ENCODE data around the gene UBE2R2. TPM values are rescaled to one million over a fixed set of nuclear protein-coding genes. Genes with fewer than 3 reads are reported as not detected.
"Not testable (repeated sequence)": the region's sequence is repeated elsewhere in the genome, so short reads cannot be mapped to it uniquely, and the experiment has no call there.

The UBE2R2 gene
- total RNA-seq, 1 experiment from 2014 or later = 52.1 TPM

- Histone ChIP-seq H3K27ac (ENCODE audit: insufficient read length, low read depth, low read length) (no peak overlapping the region), H3K23ac (ENCODE audit: insufficient read length, low read depth, low read length) (no peak overlapping the region), H3K9ac (ENCODE audit: extremely low read depth, insufficient read length, low read length) (no peak overlapping the region), H3K56ac (ENCODE audit: insufficient read length, low read depth, low read length) (no peak overlapping the region), H2BK5ac (ENCODE audit: insufficient read length, low read length) (no peak overlapping the region), H3K4ac (ENCODE audit: low read depth, low read length) (no peak overlapping the region), H3K27me3 (ENCODE audit: insufficient read depth, low read length) (no peaks in the 10 kb centered on the region), H2BK120ac (ENCODE audit: low read depth, low read length, poor library complexity, severe bottlenecking) (no peak overlapping the region), H2BK15ac (ENCODE audit: low read depth, low read length) (no peak overlapping the region), H4K91ac (ENCODE audit: insufficient read length, low read depth, low read length) (no peak overlapping the region), H4K8ac (replicated peaks; ENCODE audit: insufficient read length, low read depth, low read length) (no peak overlapping the region), H2AK5ac (ENCODE audit: insufficient read length, low read length) (no peak overlapping the region), H4K20me1 (ENCODE audit: control insufficient read depth, insufficient read depth, insufficient read length) (no peaks in the 10 kb centered on the region), H3K79me1 (ENCODE audit: insufficient read depth, low read depth, low read length, poor library complexity, severe bottlenecking) (no peaks in the 10 kb centered on the region), H3K4me2 (ENCODE audit: insufficient read depth, insufficient read length, low read length) (no peak overlapping the region), H3K23me2 (ENCODE audit: insufficient read length, low read depth, low read length, poor library complexity, severe bottlenecking) (no peaks in the 10 kb centered on the region), H3K9me3 (ENCODE audit: control insufficient read depth, low read depth, low read length) (no peaks in the 10 kb centered on the region), H2BK20ac (ENCODE audit: low read depth, low read length, poor library complexity, severe bottlenecking) (no peak overlapping the region), H3K4me1 (ENCODE audit: insufficient read depth, low read length) (no peaks in the 10 kb centered on the region; the same call in 1 of the 2 replicates), H4K5ac (ENCODE audit: insufficient read length, low read depth, low read length) (no peak overlapping the region), H3T11ph (ENCODE audit: low read length) (no peak overlapping the region), H3K79me2 (ENCODE audit: insufficient read depth, low read length) (no peaks in the 10 kb centered on the region), H2AFZ (ENCODE audit: low read length) (no peak overlapping the region), H3K18ac (ENCODE audit: insufficient read length, low read depth, low read length) (no peak overlapping the region), H3K14ac (ENCODE audit: insufficient read depth, low read length) (no peak overlapping the region), H2BK12ac (ENCODE audit: insufficient read length, low read depth, low read length) (no peak overlapping the region)
- no CpG with 5 or more reads among the region's 4 CpGs for WGBS (ENCODE audit: extremely low coverage, insufficient read length, low lambda C conversion rate)
- Mint-ChIP-seq H3K9me3 (peaks cover 0 to 6% of the 10 kb centered on the region in 2 experiments; a peak in 2 of 5 replicates), H3K36me3 (ENCODE audit: insufficient read depth in 1 of 3, low read depth in 3 of 3) (peaks cover 0 to 8% (median 3%) of the 10 kb centered on the region in 3 experiments; a peak in 1 of 7 replicates), H3K4me3 (no peak overlapping the region), H3K4me1 (peaks cover 20 to 27% of the 10 kb centered on the region in 2 experiments), H3K27ac (no peak overlapping the region; a peak in 1 of 7 replicates), H3K27me3 (ENCODE audit: low read depth) (peaks cover 21% of the 10 kb centered on the region)
- DNase-seq = no peak
- TF ChIP-seq, protein P1, sequence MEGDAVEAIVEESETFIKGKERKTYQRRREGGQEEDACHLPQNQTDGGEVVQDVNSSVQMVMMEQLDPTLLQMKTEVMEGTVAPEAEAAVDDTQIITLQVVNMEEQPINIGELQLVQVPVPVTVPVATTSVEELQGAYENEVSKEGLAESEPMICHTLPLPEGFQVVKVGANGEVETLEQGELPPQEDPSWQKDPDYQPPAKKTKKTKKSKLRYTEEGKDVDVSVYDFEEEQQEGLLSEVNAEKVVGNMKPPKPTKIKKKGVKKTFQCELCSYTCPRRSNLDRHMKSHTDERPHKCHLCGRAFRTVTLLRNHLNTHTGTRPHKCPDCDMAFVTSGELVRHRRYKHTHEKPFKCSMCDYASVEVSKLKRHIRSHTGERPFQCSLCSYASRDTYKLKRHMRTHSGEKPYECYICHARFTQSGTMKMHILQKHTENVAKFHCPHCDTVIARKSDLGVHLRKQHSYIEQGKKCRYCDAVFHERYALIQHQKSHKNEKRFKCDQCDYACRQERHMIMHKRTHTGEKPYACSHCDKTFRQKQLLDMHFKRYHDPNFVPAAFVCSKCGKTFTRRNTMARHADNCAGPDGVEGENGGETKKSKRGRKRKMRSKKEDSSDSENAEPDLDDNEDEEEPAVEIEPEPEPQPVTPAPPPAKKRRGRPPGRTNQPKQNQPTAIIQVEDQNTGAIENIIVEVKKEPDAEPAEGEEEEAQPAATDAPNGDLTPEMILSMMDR (conservative IDR thresholded peaks at IDR 0.05) = no peak
These were observed 21.1 kb upstream of the UBE2R2 start for GRCh38 chr9:33795819-33796218.

DNA sequence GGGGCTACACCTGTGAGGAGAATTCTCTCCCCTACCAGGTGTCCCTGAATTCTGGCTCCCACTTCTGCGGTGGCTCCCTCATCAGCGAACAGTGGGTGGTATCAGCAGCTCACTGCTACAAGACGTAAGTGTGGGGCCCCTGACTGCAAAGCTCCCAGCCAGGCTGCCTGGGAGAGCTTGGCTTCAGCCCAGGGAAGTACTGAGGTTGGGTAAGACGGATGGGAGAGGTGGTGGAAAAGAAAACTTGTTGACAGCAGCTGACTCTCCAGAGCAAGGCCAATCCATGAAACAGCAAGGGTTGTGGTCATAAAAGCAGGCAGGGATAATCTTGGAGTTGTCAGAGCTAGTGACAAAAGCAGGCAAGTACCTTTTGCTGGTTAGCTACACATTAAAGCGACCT, 20.3 kb upstream of the UBE2R2 start:
- peaks cover 20 to 27% of the 10 kb centered on the region in 2 experiments for H3K4me1 Mint-ChIP-seq
- H2BK12ac ChIP-seq (ENCODE audit: insufficient read length, low read depth, low read length); DNase-seq; H3K27me3 ChIP-seq (ENCODE audit: insufficient read depth, low read length); H3K27ac Mint-ChIP-seq; H3K4me3 Mint-ChIP-seq; H3K27ac ChIP-seq (ENCODE audit: insufficient read length, low read depth, low read length); H3K4me1 ChIP-seq (ENCODE audit: insufficient read depth, low read length); H4K5ac ChIP-seq (ENCODE audit: insufficient read length, low read depth, low read length); H3K56ac ChIP-seq (ENCODE audit: insufficient read length, low read depth, low read length); H2AK5ac ChIP-seq (ENCODE audit: insufficient read length, low read length); H2BK15ac ChIP-seq (ENCODE audit: low read depth, low read length); H3K18ac ChIP-seq (ENCODE audit: insufficient read length, low read depth, low read length); H2BK5ac ChIP-seq (ENCODE audit: insufficient read length, low read length); H3T11ph ChIP-seq (ENCODE audit: low read length); H3K36me3 Mint-ChIP-seq (ENCODE audit: insufficient read depth in 1 of 3, low read depth in 3 of 3); H2BK20ac ChIP-seq (ENCODE audit: low read depth, low read length, poor library complexity, severe bottlenecking); H3K9ac ChIP-seq (ENCODE audit: extremely low read depth, insufficient read length, low read length); H4K8ac ChIP-seq (replicated peaks; ENCODE audit: insufficient read length, low read depth, low read length); H3K23me2 ChIP-seq (ENCODE audit: insufficient read length, low read depth, low read length, poor library complexity, severe bottlenecking); H3K9me3 Mint-ChIP-seq; H4K91ac ChIP-seq (ENCODE audit: insufficient read length, low read depth, low read length); H3K79me1 ChIP-seq (ENCODE audit: insufficient read depth, low read depth, low read length, poor library complexity, severe bottlenecking); H3K4ac ChIP-seq (ENCODE audit: low read depth, low read length); H3K79me2 ChIP-seq (ENCODE audit: insufficient read depth, low read length); H3K9me3 ChIP-seq (ENCODE audit: control insufficient read depth, low read depth, low read length); H4K20me1 ChIP-seq (ENCODE audit: control insufficient read depth, insufficient read depth, insufficient read length); H3K23ac ChIP-seq (ENCODE audit: insufficient read length, low read depth, low read length); H2BK120ac ChIP-seq (ENCODE audit: low read depth, low read length, poor library complexity, severe bottlenecking); H2AFZ ChIP-seq (ENCODE audit: low read length); H3K4me2 ChIP-seq (ENCODE audit: insufficient read depth, insufficient read length, low read length); H3K14ac ChIP-seq (ENCODE audit: insufficient read depth, low read length): not testable (repeated sequence)
- H3K27me3 Mint-ChIP-seq (ENCODE audit: low read depth) = peaks cover 19% of the 10 kb centered on the region
- WGBS (ENCODE audit: extremely low coverage, insufficient read length, low lambda C conversion rate) = no CpG with 5 or more reads among the region's 5 CpGs
